ENCODE data around the gene CEP85. TPM values are rescaled to one million over a fixed set of nuclear protein-coding genes. Genes with fewer than 3 reads are reported as not detected.

The CEP85 gene
- polyA plus RNA-seq, 4 donors = 2.7 to 11.0 (median 5.6) TPM

GRCh38 chr1:26295194-26296138 is 61.5 kb downstream of the CEP85 start:
- 88 to 90% (median 89%) methylated on average over 22 of the region's 22 CpGs for WGBS, 3 donors
- FAIRE-seq = no peak
- H3K4me1 ChIP-seq (ENCODE audit: control insufficient read depth in 3 of 3, insufficient read depth in 2 of 3, low read depth in 1 of 3, low read length in 2 of 3) = peaks cover 0 to 3% (median 0%) of the 10 kb centered on the region in 3 donors
- H3K9me3 ChIP-seq (ENCODE audit: control insufficient read depth in 2 of 2, insufficient read depth in 1 of 2, low read depth in 1 of 2, low read length in 1 of 2) = no peaks in the 10 kb centered on the region
- DNase-seq = no peak
- H3K27me3 ChIP-seq (ENCODE audit: control insufficient read depth in 3 of 3, insufficient read depth in 3 of 3, low read length in 3 of 3) = no peaks in the 10 kb centered on the region
- peaks cover 0 to 69% (median 0%) of the 10 kb centered on the region in 3 donors for H3K36me3 ChIP-seq (ENCODE audit: control insufficient read depth in 3 of 3, insufficient read depth in 2 of 3, low read depth in 1 of 3, low read length in 3 of 3)
- H3K27ac ChIP-seq (ENCODE audit: low read depth in 1 of 3, low read length in 2 of 3) = no peak overlapping the region
- H3K4me3 ChIP-seq (ENCODE audit: low read depth in 1 of 3, low read length in 3 of 3) = no peak overlapping the region

GRCh38 chr1:26296340-26297056 is 62.5 kb downstream of the CEP85 start:
- Histone ChIP-seq H3K36me3 (ENCODE audit: control insufficient read depth in 3 of 3, insufficient read depth in 2 of 3, low read depth in 1 of 3, low read length in 3 of 3) (peaks cover 0 to 69% (median 0%) of the 10 kb centered on the region in 3 donors), H3K4me3 (ENCODE audit: low read depth in 1 of 3, low read length in 3 of 3) (no peak overlapping the region), H3K27ac (ENCODE audit: low read depth in 1 of 3, low read length in 2 of 3) (no peak overlapping the region), H3K4me1 (ENCODE audit: control insufficient read depth in 3 of 3, insufficient read depth in 2 of 3, low read depth in 1 of 3, low read length in 2 of 3) (no peaks in the 10 kb centered on the region), H3K27me3 (ENCODE audit: control insufficient read depth in 3 of 3, insufficient read depth in 3 of 3, low read length in 3 of 3) (no peaks in the 10 kb centered on the region), H3K9me3 (ENCODE audit: control insufficient read depth in 2 of 2, insufficient read depth in 1 of 2, low read depth in 1 of 2, low read length in 1 of 2) (no peaks in the 10 kb centered on the region)
- 85 to 92% (median 89%) methylated on average over 15 to 16 of the region's 16 CpGs for WGBS, 3 donors
- DNase-seq (no peak), FAIRE-seq (no peak)

GRCh38 chr1:26297057-26297790 is 63.2 kb downstream of the CEP85 start:
- no peak overlapping the region for H3K4me3 ChIP-seq (ENCODE audit: low read depth in 1 of 3, low read length in 3 of 3)
- WGBS, 3 donors = 88 to 95% (median 95%) methylated on average over 12 of the region's 12 CpGs
- FAIRE-seq = no peak

GRCh38 chr1:26297791-26298124 is 63.8 kb downstream of the CEP85 start:
- Histone ChIP-seq H3K27me3 (ENCODE audit: control insufficient read depth in 3 of 3, insufficient read depth in 3 of 3, low read length in 3 of 3) (no peaks in the 10 kb centered on the region), H3K27ac (ENCODE audit: low read depth in 1 of 3, low read length in 2 of 3) (no peak overlapping the region), H3K4me3 (ENCODE audit: low read depth in 1 of 3, low read length in 3 of 3) (no peak overlapping the region), H3K4me1 (ENCODE audit: control insufficient read depth in 3 of 3, insufficient read depth in 2 of 3, low read depth in 1 of 3, low read length in 2 of 3) (peaks cover 0 to 5% (median 0%) of the 10 kb centered on the region in 3 donors), H3K9me3 (ENCODE audit: control insufficient read depth in 2 of 2, insufficient read depth in 1 of 2, low read depth in 1 of 2, low read length in 1 of 2) (no peaks in the 10 kb centered on the region), H3K36me3 (ENCODE audit: control insufficient read depth in 3 of 3, insufficient read depth in 2 of 3, low read depth in 1 of 3, low read length in 3 of 3) (peaks cover 0 to 64% (median 0%) of the 10 kb centered on the region in 3 donors)
- DNase-seq = no peak
- no peak for FAIRE-seq
- WGBS, 3 donors = 73 to 86% (median 76%) methylated on average over 4 to 6 of the region's 6 CpGs

More at GRCh38 chr1:26297057-26297790, 63.2 kb downstream of the CEP85 start:
- no peak overlapping the region for H3K27ac ChIP-seq (ENCODE audit: low read depth in 1 of 3, low read length in 2 of 3)
- no peak for DNase-seq
- H3K27me3 ChIP-seq (ENCODE audit: control insufficient read depth in 3 of 3, insufficient read depth in 3 of 3, low read length in 3 of 3) = no peaks in the 10 kb centered on the region
- peaks cover 0 to 66% (median 0%) of the 10 kb centered on the region in 3 donors for H3K36me3 ChIP-seq (ENCODE audit: control insufficient read depth in 3 of 3, insufficient read depth in 2 of 3, low read depth in 1 of 3, low read length in 3 of 3)
- no peaks in the 10 kb centered on the region for H3K9me3 ChIP-seq (ENCODE audit: control insufficient read depth in 2 of 2, insufficient read depth in 1 of 2, low read depth in 1 of 2, low read length in 1 of 2)
- no peaks in the 10 kb centered on the region for H3K4me1 ChIP-seq (ENCODE audit: control insufficient read depth in 3 of 3, insufficient read depth in 2 of 3, low read depth in 1 of 3, low read length in 2 of 3)

- FAIRE-seq (no peak), DNase-seq (no peak)
- H3K4me3 ChIP-seq (ENCODE audit: low read depth in 1 of 3, low read length in 3 of 3) = no peak overlapping the region
- H3K27me3 ChIP-seq (ENCODE audit: control insufficient read depth in 3 of 3, insufficient read depth in 3 of 3, low read length in 3 of 3) = no peaks in the 10 kb centered on the region
- peaks cover 0 to 42% (median 0%) of the 10 kb centered on the region in 3 donors for H3K36me3 ChIP-seq (ENCODE audit: control insufficient read depth in 3 of 3, insufficient read depth in 2 of 3, low read depth in 1 of 3, low read length in 3 of 3)
- no peaks in the 10 kb centered on the region for H3K9me3 ChIP-seq (ENCODE audit: control insufficient read depth in 2 of 2, insufficient read depth in 1 of 2, low read depth in 1 of 2, low read length in 1 of 2)
- no peak overlapping the region for H3K27ac ChIP-seq (ENCODE audit: low read depth in 1 of 3, low read length in 2 of 3)
- 76 to 85% (median 80%) methylated on average over 11 of the region's 11 CpGs for WGBS, 3 donors
- peaks cover 0 to 12% (median 1%) of the 10 kb centered on the region in 3 donors for H3K4me1 ChIP-seq (ENCODE audit: control insufficient read depth in 3 of 3, insufficient read depth in 2 of 3, low read depth in 1 of 3, low read length in 2 of 3)
These were observed 66.7 kb downstream of the CEP85 start for GRCh38 chr1:26300578-26301275.

GRCh38 chr1:26302733-26303405 is 68.9 kb downstream of the CEP85 start:
- whole genome bisulfite sequencing, 3 donors = 58 to 65% (median 59%) methylated on average over 8 of the region's 8 CpGs
- Histone ChIP-seq H3K27ac (ENCODE audit: low read depth in 1 of 3, low read length in 2 of 3) (peak overlapping the region in 1 of 3 donors; percentile 29), H3K4me3 (ENCODE audit: low read depth in 1 of 3, low read length in 3 of 3) (no peak overlapping the region), H3K9me3 (ENCODE audit: control insufficient read depth in 2 of 2, insufficient read depth in 1 of 2, low read depth in 1 of 2, low read length in 1 of 2) (no peaks in the 10 kb centered on the region), H3K36me3 (ENCODE audit: control insufficient read depth in 3 of 3, insufficient read depth in 2 of 3, low read depth in 1 of 3, low read length in 3 of 3) (peaks cover 0 to 21% (median 0%) of the 10 kb centered on the region in 3 donors), H3K27me3 (ENCODE audit: control insufficient read depth in 3 of 3, insufficient read depth in 3 of 3, low read length in 3 of 3) (no peaks in the 10 kb centered on the region), H3K4me1 (ENCODE audit: control insufficient read depth in 3 of 3, insufficient read depth in 2 of 3, low read depth in 1 of 3, low read length in 2 of 3) (peaks cover 0 to 23% (median 2%) of the 10 kb centered on the region in 3 donors)
- FAIRE-seq = no peak
- DNase-seq = no peak

- H3K4me1 ChIP-seq (ENCODE audit: control insufficient read depth in 3 of 3, insufficient read depth in 2 of 3, low read depth in 1 of 3, low read length in 2 of 3) = peaks cover 0 to 23% (median 2%) of the 10 kb centered on the region in 3 donors
- H3K4me3 ChIP-seq (ENCODE audit: low read depth in 1 of 3, low read length in 3 of 3) = peak overlapping the region; percentile 77 to 79 (median 79)
- peak in 1 of 2 donors; percentile 44 for DNase-seq
- no peak for FAIRE-seq
- 15 to 27% (median 20%) methylated on average over 8 of the region's 8 CpGs for WGBS, 3 donors
- peaks cover 0 to 11% (median 0%) of the 10 kb centered on the region in 3 donors for H3K36me3 ChIP-seq (ENCODE audit: control insufficient read depth in 3 of 3, insufficient read depth in 2 of 3, low read depth in 1 of 3, low read length in 3 of 3)
- no peaks in the 10 kb centered on the region for H3K27me3 ChIP-seq (ENCODE audit: control insufficient read depth in 3 of 3, insufficient read depth in 3 of 3, low read length in 3 of 3)
- H3K9me3 ChIP-seq (ENCODE audit: control insufficient read depth in 2 of 2, insufficient read depth in 1 of 2, low read depth in 1 of 2, low read length in 1 of 2) = no peaks in the 10 kb centered on the region
- peak overlapping the region in 2 of 3 donors; percentile 1 to 29 for H3K27ac ChIP-seq (ENCODE audit: low read depth in 1 of 3, low read length in 2 of 3)
These were observed 71.8 kb downstream of the CEP85 start for GRCh38 chr1:26305667-26306289.
